GM18499 (cell line): ENCODE data around the gene PEX5.

Experiments used
- ATAC-seq: cut with Tn5 transposase; IDR thresholded peaks from one replicate; pipeline ENCODE4 v1.9.1; 2021; ENCODE audit warnings: moderate number of reproducible peaks; ENCODE audit not compliant: insufficient read depth, unreplicated experiment

PEX5 gene

DNA sequence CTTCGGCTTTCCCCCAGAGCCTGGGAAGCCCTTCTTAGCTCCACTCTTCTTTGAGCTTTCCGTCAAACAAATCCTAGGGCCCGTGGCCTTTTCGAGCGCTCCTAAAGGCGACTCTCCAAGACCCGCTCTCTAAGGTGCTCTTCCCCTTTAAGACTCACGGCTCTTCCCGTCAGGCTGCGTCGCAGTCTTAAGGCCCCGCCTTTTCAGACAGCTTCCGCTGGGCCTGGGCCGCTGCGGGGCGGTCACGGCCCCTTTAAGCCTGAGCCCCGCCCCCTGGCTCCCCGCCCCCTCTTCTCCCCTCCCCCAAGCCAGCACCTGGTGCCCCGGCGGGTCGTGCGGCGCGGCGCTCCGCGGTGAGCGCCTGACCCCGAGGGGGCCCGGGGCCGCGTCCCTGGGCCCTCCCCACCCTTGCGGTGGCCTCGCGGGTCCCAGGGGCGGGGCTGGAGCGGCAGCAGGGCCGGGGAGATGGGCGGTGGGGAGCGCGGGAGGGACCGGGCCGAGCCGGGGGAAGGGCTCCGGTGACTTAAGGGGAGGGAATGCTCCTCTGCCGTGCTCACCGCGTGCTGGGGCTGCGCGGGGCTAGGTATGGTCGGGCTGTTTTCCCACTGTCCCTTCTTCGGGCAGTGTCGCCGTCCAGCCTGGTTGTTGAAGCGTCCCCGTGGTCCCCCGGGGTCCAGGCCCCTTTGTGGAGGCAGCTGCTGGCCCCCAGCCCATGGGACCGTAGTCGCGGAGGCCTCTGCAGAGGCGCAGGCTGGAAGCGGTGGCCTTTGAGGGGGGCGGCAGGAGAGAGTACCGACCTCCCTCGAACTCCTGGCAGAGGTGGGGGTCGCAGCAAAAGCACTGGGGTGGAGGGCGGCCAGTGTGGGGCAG lies at the start of gene PEX5:
PEX5 (plus strand) TSS at position 289 of the 870 bp plus-strand sequence. CDS start 692 bp downstream, outside the sequence.
- ATAC-seq: peak; percentile 70

DNA sequence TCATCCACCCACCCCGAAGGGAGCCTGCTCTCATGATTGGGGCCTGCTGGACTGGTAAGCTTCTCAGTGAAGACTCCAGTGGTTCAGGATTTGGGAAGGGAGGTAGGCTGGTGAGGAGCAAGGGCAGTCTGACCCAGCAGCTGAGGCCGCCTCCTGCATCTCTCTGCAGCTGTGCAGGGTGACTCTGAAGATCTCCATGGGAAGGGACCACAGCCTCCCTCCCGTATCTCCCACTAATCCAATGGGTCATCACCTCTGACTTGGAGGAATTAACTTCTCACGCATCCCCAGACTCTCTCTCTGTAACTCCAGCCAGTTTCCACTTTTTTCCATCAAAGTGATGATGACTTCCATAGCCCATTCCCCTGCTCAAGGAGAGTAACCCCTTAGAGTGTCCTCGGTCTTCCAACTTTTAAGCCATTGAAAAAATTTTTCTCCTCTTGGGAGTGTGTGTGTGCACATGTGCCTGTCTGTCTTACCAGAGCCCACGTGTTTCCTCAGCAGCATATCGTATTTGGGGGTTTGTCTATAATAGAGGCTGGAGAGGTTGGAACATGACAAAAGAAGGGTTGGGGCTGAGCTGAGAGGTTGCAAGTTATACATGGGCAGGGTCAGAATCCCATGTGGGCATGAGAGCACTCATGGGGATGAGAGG lies 48.0 kb upstream of the PEX5 start:
- ATAC-seq: no peak

DNA sequence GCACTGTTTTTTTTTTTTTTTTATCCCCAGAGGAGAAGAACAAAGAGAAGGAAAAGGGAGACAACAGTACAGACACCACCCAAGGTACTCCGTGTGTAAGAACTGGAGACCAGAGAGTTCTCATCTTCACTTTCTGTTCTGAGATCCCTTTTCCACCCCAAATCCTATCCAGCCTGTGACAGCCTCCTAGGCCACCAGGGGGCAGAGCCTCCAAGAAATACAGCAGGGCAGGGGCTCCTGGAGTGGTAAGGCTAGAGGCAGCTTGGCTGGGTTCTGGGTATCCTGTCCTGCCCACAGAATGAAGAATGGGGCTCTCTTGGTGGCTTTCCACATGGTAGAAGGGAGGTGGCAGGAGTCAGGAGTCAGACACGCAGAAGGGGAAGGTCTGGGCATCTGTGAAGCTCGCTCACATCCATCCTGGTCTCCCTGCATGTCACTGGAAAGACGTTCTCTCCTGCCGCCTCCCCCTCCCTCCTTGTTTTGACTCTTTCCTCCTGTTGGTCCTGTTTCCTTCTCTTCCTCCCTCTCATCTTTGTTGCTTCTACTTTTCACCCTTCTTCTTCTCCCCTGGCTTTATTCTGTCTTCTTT lies 47.3 kb upstream of the PEX5 start:
- ATAC-seq: no peak

- ATAC-seq: no peak
Observed at GRCh38 chr12:7142809-7143465, 46.5 kb upstream of the PEX5 start.

DNA sequence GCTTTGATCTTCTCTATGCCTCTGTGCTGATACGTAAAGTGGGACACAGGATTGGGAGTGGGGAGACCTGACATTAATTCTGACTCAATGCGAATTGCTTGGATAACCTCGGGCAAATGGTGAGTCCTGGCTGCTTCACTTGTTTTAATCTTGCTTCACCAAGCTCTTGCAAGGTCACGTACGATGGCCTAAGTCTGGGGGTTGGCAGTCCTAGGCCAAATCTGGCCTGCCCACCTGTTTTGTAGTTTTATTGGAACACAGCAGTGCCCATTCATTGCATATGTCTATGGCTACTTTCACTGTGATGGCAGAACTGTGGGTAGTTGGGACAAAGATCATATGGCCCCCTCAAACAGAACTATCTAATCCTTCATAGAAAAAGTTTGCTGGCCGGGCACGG lies 45.9 kb upstream of the PEX5 start:
- no peak for ATAC-seq

GRCh38 chr12:7144414-7145120 lies 44.9 kb upstream of the PEX5 start:
- ATAC-seq: no peak

GRCh38 chr12:7145671-7146070 lies 43.8 kb upstream of the PEX5 start:
- ATAC-seq: no peak

DNA sequence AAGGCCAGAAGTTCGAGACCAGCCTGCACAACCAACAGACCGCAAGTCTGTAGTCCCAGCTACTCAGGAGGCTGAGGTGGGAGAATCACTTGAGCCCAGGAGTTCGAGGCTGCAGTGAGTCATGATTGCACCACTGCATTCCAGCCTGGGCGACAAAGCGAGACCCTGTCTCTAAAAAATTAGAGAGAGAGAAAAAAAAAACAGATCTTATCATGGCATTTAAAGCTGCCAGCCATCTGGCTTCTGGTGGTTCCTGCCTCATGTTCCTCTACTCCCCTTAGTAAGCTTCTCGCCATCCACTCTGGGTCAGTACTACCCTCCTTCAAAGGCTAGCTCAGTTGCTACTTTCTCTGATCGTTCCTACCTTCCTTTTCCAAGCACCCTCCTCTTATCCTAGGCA lies 43.3 kb upstream of the PEX5 start:
- ATAC-seq: no peak

DNA sequence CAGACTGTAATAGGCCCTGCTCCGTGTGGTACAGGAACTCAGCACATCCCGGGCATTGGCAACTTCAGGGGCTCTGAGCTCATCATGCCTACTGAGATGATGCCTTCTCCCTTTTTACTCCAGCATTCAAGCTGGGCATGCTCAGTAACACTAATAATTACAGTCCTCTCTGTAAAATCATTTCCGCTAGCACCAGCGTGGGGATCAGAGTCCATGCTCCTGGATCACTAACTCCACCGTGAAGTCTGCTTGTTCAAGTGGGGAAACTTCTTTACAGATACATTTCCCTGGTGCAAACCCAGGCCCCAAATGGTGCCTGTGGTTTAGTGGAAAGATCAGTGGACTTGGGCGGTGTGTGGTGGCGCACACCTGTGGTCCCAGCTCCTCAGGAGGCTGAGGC lies 42.6 kb upstream of the PEX5 start:
- no peak for ATAC-seq

DNA sequence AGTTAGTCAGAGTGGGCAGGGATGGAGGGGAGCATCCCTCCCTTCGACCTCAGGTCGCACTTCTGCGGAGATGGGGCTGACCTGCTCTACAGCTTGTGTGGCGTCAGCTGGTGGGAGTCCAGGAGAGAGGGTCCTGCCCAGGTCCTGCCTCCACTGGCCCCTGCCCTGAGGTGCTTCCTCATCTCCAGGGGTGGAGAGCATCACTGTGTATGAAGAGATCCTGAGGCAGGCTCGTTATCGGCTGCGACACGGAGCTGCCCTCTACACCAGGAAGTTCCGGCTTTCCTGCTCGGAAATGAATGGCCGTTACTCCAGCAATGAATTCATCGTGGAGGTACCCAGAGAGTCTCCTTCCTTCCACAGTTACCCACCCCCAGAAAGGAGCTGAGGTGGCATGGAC lies 39.1 kb upstream of the PEX5 start:
- ATAC-seq: no peak

DNA sequence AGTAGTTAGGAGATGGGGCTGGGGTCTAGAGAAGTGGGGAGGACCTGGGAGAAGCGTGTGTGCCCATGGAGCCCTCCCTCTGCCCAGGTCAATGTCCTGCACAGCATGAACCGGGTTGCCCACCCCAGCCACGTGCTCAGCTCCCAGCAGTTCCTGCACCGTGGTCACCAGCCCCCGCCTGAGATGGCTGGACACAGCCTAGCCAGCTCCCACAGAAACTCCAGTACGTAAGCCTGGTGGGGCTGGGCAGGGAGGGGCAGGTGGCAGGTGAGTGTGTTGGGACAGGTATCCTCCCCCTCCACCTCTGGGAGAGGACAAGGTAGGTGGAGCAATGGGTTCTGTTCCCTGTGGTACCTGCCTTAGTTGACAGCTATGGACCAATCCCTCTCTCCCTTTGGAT lies 38.6 kb upstream of the PEX5 start:
- ATAC-seq: no peak

- no peak for ATAC-seq
Observed at GRCh38 chr12:7151532-7151931, 38.0 kb upstream of the PEX5 start.

DNA sequence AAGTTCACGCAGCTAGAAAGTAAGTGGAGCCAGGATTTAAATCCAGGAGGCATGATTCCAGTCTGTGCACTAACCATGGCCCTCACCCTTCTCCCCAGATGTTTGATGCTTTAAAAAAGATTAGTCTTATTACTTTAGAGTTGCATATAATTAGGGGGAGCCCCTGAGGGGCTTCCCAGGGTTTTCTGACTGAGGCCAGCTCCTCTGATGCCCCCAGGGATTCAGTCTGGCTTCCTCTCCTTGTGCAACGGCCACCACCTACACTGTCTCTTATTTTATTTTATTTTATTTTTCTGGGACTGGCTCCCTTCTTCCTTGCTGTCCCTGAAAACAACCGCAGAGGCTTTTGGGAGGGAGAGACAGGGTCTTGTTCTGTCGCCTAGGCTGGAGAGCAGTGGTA lies 36.7 kb upstream of the PEX5 start:
- ATAC-seq: no peak

- no peak for ATAC-seq
Observed at GRCh38 chr12:7154042-7154441, 35.4 kb upstream of the PEX5 start.

- ATAC-seq: no peak
Observed at GRCh38 chr12:7154901-7155470, 34.5 kb upstream of the PEX5 start.

DNA sequence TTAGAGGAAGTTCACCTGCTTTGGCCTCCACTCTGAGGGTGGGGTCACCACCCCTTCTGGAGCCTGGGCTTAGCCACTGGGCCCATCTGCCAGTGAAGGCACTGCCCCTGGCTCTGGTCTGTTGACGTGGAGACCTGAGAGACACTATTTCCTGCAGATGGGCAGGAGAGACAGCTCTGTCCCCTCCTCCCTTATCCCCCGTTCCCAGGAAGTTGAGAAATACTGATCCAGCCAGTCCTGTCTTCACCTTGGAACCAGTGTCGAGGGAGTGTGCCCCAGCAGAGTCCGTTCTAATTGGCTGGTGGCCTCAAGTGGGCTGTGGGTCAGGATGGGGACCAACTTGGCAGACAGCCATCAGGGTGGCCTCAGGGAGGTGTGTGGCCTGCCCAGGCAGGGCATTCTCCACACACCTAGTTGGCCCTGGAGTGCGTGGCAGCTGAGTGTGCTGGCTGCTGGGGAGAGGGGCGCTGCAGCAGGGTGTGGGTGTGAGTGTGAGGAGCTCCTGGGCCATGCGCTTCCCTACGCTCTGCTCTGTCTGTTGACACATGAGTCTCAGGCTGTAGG lies 33.9 kb upstream of the PEX5 start:
- no peak for ATAC-seq

- no peak for ATAC-seq
Observed at GRCh38 chr12:7156259-7157197, 33.0 kb upstream of the PEX5 start.

DNA sequence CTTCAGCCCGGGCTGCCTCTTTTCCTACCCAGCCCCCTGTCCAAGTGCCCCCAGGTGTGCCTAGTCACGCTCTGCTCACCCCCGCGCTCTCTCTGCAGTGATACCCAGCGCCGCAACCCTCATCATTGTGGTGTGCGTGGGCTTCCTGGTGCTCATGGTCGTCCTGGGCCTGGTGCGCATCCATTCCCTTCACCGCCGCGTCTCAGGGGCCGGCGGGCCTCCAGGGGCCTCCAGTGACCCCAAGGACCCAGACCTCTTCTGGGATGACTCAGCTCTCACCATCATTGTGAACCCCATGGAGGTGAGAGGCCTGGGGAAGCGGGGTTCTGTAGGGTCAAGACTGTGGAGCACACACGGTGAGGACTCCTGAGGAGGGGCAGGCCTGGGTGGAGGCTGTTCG lies 32.1 kb upstream of the PEX5 start:
- no peak for ATAC-seq
